Central memory CD8-positive, alpha-beta T cell (primary cell): ENCODE results near the gene PHACTR4.

Source experiments
- ATAC-seq: fragments of 150-1000 bp; cut with Tn5 transposase; replicated peaks from 2 replicates; pipeline ENCODE4 v1.10.0; 2022; ENCODE audit warnings: mild to moderate bottlenecking, moderate FRiP score, moderate number of reproducible peaks; ENCODE audit not compliant: poor library complexity, severe bottlenecking; ENCODE audit errors: extremely low read depth
- DNase-seq, 2 donors: peaks; one replicate each; pipeline ENCODE4 v3.0.0; 2021; ENCODE audit warnings: low spot score in 2 of 2
- H3K27ac Mint-ChIP-seq: one replicate; pipeline ENCODE4 v1.8.0; 2022; ENCODE audit warnings: low read depth, mild to moderate bottlenecking, moderate library complexity, mixed read lengths
- H3K27me3 Mint-ChIP-seq: one replicate; pipeline ENCODE4 v1.8.0; 2022; ENCODE audit warnings: mixed read lengths
- H3K36me3 Mint-ChIP-seq: one replicate; pipeline ENCODE4 v1.8.0; 2022; ENCODE audit warnings: mild to moderate bottlenecking, moderate library complexity, mixed read lengths; ENCODE audit not compliant: insufficient read depth
- H3K4me1 Mint-ChIP-seq: one replicate; pipeline ENCODE4 v1.8.0; 2022; ENCODE audit warnings: mixed read lengths
- H3K4me3 Mint-ChIP-seq: one replicate; pipeline ENCODE4 v1.8.0; 2022; ENCODE audit warnings: mild to moderate bottlenecking, moderate library complexity, mixed read lengths
- H3K9me3 Mint-ChIP-seq: one replicate; pipeline ENCODE4 v1.8.0; 2022; ENCODE audit warnings: mixed read lengths

PHACTR4 gene

DNA sequence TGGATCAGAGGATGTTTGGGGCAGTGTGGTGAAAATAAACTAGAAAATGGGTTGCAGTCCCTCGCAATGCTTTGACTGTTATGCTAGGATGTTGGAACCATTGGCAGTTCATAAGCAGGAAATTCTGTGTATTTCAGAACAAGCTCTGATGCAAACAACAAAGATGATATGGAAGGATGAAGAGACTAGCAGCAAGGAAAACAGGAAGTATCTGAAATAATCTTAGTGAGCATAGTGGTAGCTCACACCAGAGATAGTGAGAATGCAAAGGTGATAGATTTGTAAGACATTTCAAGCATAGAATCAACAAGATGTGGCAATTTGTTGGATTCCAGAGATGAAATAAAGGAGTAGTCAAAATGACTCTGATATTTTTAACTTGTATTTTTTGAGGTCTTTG lies 125.2 kb downstream of the PHACTR4 start:
- peaks cover 40% of the 10 kb centered on the region for H3K36me3 Mint-ChIP-seq
- H3K27me3 Mint-ChIP-seq: no peaks in the 10 kb centered on the region
- H3K4me1 Mint-ChIP-seq: no peaks in the 10 kb centered on the region
- ATAC-seq: no peak
- no peak overlapping the region for H3K4me3 Mint-ChIP-seq
- no peak overlapping the region for H3K27ac Mint-ChIP-seq
- DNase-seq: no peak
- no peaks in the 10 kb centered on the region for H3K9me3 Mint-ChIP-seq

DNA sequence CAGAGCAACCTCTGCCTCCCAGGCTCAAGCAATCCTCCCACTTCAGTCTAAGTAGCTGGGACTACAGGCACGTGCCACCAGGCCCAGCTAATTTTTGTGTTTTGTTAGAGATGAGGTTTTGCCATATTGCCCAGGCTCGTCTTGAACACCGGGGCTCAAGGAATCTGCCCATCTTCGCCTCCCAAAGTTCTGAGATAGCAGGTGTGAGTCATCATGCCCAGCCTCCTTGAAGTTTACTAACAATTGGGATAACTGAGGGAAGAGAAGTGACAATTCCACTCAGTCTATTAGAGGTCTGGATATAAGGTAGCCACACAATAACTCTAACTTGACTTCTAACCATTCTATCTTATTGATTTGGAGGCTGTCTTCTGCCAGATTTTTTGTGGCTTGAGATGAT lies 130.0 kb downstream of the PHACTR4 start:
- no peaks in the 10 kb centered on the region for H3K27me3 Mint-ChIP-seq
- H3K27ac Mint-ChIP-seq: no peak overlapping the region
- no peak for ATAC-seq
- no peak overlapping the region for H3K4me3 Mint-ChIP-seq
- H3K4me1 Mint-ChIP-seq: no peaks in the 10 kb centered on the region
- H3K36me3 Mint-ChIP-seq: peaks cover 21% of the 10 kb centered on the region
- no peaks in the 10 kb centered on the region for H3K9me3 Mint-ChIP-seq
- DNase-seq: no peak

DNA sequence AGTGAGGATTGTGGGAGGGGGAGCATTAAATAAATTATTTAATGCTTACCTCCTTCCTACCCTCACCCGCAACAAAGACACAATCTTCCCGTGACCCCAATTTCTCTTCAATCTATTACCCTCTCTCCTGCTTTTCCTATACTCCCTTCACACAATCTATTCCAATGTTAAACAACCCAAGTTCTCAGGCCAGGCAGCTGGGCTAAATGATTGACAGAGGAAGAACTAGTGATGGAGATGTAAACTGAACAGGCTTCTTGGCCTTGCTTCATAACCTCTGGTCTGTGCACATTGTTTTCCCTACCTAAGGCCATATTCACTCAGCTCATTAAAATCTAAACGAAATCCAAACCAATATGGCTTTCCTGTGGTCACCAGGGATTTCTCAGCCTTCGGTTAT lies 132.4 kb downstream of the PHACTR4 start:
- peaks cover 30% of the 10 kb centered on the region for H3K36me3 Mint-ChIP-seq
- no peaks in the 10 kb centered on the region for H3K9me3 Mint-ChIP-seq
- H3K27me3 Mint-ChIP-seq: no peaks in the 10 kb centered on the region
- no peak overlapping the region for H3K4me3 Mint-ChIP-seq
- peaks cover 10% of the 10 kb centered on the region for H3K4me1 Mint-ChIP-seq
- H3K27ac Mint-ChIP-seq: no peak overlapping the region
- DNase-seq (no peak), ATAC-seq (no peak)

DNA sequence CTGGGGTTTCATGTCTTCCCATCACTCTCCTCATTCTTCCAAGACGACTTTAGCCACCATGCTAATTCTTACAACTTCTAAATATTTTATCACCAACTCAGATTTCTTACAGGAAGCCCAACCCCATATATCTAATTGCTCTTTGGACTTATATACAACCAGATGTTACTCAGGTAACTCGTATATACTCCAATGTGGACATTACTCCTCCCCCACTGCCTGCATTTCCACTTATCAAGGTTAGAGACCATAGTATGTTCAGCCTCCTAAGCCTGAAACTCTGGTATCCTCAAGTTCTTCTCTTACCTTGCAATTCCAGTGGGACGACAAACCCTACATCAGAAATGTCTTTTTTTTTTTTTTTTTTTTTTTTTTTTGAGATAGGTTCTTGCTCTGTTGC lies 133.6 kb downstream of the PHACTR4 start:
- Mint-ChIP-seq H3K4me1 (peaks cover 12% of the 10 kb centered on the region), H3K4me3 (no peak overlapping the region)

DNA sequence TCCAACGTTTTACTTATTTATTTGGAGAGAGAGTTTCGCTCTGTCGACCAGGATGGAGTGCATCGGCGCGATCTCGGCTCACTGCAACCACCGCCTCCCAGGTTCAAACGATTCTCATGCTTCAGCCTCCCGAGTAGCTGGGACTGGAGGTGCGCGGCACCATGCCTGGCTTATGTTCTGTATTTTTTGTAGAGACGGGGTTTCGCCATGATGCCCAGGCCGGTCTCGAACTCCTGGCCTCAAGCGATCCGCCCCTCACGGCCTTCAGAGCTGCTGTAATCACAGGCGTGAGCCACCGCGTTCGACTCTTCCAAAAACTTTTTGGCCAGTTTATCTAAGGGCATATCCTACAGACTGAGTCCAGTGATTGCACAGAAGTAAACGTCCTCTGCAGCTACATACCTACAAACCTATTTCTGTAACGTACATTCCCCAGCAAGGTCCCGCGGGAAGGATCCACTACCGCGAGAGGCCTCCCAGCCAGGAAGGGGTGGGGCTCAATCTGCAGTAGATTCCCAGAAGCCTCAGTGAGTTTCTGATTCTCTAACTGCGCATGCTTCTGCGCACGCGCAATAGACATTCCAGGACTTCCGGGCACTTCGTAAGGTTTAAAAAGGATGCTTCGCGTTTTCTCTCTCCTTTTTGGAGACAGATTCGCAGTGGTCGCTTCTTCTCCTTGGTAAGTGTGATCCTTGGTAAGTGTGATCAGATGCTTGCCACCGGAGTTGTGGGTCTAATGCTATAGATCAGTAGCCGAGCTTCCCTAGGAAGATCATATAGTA lies 136.1 kb downstream of the PHACTR4 start, which contains the start of gene RCC1:
Gene RCC1 (plus strand): TSS at position 638 of the 782 bp plus-strand sequence. CDS start 23,824 bp downstream, outside the sequence.
- peak within 1 kb of the TSS; percentile 96 for H3K4me3 Mint-ChIP-seq
- peaks cover 56% of the 10 kb centered on the region for H3K36me3 Mint-ChIP-seq
- no peaks in the 10 kb centered on the region for H3K9me3 Mint-ChIP-seq
- peak; percentile 90 for ATAC-seq
- H3K4me1 Mint-ChIP-seq: peaks cover 36% of the 10 kb centered on the region
- H3K27me3 Mint-ChIP-seq: no peaks in the 10 kb centered on the region
- peak; percentile 87 to 95 for DNase-seq
- H3K27ac Mint-ChIP-seq: peak within 1 kb of the TSS; percentile 93

More for the DNA sequence above, 133.6 kb downstream of the PHACTR4 start:
- H3K9me3 Mint-ChIP-seq: no peaks in the 10 kb centered on the region
- H3K27me3 Mint-ChIP-seq: no peaks in the 10 kb centered on the region
- no peak for ATAC-seq
- no peak for DNase-seq
- no peak overlapping the region for H3K27ac Mint-ChIP-seq
- peaks cover 42% of the 10 kb centered on the region for H3K36me3 Mint-ChIP-seq

DNA sequence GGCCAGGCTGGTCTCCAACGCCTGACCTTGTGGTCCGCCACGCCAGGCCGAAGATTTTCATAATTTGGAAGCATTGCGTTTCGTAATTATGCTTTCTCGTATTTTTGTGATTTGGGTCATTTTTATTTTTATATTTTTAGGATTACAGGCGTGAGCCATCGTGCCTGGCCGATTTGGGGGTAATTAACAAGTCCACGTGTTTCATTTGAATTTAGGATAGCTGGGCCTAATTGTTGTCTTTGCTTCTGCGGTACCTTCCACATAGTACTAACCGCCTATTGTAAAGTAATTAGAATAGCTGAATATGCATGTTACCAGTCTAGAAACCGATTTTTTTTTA lies 137.3 kb downstream of the PHACTR4 start:
- H3K27me3 Mint-ChIP-seq: no peaks in the 10 kb centered on the region
- peaks cover 69% of the 10 kb centered on the region for H3K36me3 Mint-ChIP-seq
- peak overlapping the region; percentile 93 for H3K27ac Mint-ChIP-seq
- peaks cover 43% of the 10 kb centered on the region for H3K4me1 Mint-ChIP-seq
- H3K9me3 Mint-ChIP-seq: no peaks in the 10 kb centered on the region
- H3K4me3 Mint-ChIP-seq: peak overlapping the region; percentile 96
- no peak for DNase-seq
- no peak for ATAC-seq

DNA sequence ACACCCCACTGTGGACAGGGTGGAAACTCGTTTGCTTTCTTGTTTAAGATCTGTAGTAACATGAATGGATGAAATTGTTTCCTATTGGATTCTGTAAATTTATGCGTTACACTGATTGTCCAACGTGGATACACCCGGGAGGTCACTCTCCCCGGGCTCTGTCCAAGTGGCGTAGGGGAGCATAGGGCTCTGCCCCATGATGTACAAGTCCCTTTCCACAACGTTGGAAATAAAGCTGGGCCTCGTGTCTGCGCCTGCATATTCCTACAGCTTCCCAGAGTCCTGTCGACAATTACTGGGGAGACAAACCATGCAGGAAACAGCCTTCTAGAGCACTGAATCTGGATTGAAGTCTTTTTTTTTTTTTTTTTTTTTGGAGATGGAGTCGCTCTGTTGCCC lies 137.7 kb downstream of the PHACTR4 start:
- peaks cover 47% of the 10 kb centered on the region for H3K4me1 Mint-ChIP-seq

DNA sequence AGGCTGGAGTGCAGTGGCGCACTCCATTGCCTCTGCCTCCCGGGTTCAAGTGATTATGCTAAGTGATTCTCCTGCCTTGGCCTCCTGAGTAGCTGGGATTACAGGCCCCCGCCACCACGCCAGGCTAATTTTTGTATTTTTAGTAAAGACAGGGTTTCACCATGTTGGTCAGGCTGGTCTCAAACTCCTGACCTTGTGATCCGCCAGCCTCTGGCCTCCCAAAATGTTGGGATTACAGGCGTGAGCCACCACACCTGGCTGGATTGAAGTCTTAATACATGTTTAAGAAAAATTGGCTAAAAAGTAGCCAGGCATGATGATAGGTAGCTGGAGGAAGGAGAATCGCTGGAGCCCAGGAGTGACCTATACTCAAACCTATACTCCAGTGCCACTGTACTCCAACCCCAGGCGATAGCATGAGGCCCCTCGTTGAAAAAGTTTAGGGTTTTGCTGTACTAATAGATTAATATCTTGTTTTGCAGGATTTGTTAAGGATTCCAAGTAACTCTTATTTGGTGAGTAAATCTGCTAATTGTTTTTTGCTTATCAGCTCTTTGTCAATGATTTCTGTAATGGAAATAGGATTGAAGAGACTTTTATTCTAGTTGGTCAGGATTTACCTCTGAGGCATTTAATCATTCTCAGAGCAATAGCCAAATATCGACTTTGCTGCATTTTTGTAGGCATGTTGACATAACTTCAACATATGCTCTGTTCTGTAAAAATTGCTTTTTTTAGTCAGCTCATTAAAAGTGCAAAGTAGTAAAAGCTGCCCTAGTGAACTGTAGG lies 138.3 kb downstream of the PHACTR4 start:
- Mint-ChIP-seq H3K4me3 (peak overlapping the region; percentile 96), H3K27me3 (no peaks in the 10 kb centered on the region), H3K4me1 (peaks cover 53% of the 10 kb centered on the region), H3K36me3 (peaks cover 78% of the 10 kb centered on the region), H3K9me3 (no peaks in the 10 kb centered on the region), H3K27ac (peak overlapping the region; percentile 93)
- ATAC-seq (no peak), DNase-seq (no peak)

More for the DNA sequence above, 137.7 kb downstream of the PHACTR4 start:
- Mint-ChIP-seq H3K27ac (peak overlapping the region; percentile 93), H3K9me3 (no peaks in the 10 kb centered on the region), H3K27me3 (no peaks in the 10 kb centered on the region), H3K36me3 (peaks cover 73% of the 10 kb centered on the region), H3K4me3 (peak overlapping the region; percentile 96)
- no peak for ATAC-seq
- DNase-seq: no peak

DNA sequence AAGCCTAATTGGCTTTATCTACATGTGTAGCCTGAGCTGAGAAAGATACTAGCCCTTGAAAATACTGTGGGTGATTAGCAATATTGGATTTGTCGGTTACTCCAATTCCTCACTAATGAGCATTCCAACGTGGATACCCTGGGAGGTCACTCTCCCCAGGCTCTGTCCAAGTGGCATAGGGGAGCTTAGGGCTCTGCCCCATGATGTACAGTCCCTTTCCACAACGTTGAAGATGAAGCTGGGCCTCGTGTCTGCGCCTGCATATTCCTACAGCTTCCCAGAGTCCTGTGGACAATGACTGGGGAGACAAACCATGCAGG lies 138.9 kb downstream of the PHACTR4 start:
- no peaks in the 10 kb centered on the region for H3K9me3 Mint-ChIP-seq
- peaks cover 81% of the 10 kb centered on the region for H3K36me3 Mint-ChIP-seq
- DNase-seq: no peak
- H3K4me1 Mint-ChIP-seq: peaks cover 54% of the 10 kb centered on the region
- ATAC-seq: no peak
- H3K4me3 Mint-ChIP-seq: peak overlapping the region; percentile 96
- H3K27ac Mint-ChIP-seq: peak overlapping the region; percentile 87
- no peaks in the 10 kb centered on the region for H3K27me3 Mint-ChIP-seq

DNA sequence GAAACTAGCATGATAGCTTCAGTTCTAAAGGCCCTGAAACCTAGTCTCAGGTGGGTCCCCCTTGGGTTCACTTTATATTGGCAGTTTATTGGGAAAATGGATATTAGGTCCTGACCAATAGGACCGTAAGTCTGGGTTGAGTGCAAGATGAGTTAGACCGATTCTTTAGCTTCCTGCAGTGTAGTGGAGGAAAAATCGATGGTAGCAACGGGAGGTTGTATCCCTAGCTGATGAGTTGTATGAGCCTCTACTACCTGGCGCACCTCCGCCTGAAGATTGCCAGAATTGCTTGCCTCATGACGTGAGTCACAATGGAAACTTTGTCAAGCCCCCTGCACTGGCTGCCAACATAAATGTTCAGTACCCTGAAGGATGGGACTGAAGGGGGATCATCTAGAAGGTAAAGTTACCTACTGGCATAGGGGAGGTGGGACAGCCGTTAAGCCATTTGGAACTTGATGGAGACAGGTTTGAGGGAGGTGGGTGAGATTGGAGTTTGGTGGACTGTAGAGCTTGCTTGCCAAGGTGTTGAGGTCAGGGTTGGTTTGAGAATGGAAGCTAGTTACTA lies 140.2 kb downstream of the PHACTR4 start:
- DNase-seq: no peak
- H3K27ac Mint-ChIP-seq: peak overlapping the region; percentile 87
- H3K9me3 Mint-ChIP-seq: no peaks in the 10 kb centered on the region
- peak overlapping the region; percentile 96 for H3K4me3 Mint-ChIP-seq
- H3K27me3 Mint-ChIP-seq: no peaks in the 10 kb centered on the region
- peaks cover 54% of the 10 kb centered on the region for H3K4me1 Mint-ChIP-seq
- no peak for ATAC-seq
- peaks cover 92% of the 10 kb centered on the region for H3K36me3 Mint-ChIP-seq

DNA sequence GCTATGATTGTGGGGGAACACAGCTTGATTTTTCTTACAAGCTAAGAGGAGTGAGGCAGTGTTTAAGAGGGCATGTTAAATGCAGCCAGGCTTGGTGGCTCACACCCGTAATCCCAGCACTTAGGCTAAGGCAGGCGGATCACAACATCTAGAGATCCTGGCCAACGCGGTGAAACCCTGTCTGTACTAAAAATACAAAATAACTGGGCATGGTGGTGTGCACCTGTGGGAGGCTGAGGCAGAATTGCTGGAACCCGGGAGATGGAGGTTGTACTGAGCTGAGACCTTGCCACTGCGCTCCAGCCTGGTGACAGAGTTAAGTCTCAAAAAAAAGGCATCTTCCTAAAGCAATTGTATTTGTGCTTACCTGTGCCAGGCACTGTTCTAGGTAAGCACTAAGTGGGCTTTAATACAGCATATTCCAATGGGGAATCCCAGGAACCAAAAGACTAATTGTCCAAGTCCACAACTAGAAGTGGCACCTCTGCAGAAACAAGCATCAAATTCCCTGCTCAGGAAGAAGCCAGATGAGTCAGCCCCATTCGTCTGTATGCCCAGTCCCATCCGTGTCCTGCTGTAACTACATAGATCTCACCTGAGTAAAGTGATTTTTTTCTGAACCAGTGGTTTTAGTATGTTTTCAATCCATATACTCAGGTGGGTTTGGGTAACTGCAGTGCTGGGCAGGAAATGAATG lies 140.9 kb downstream of the PHACTR4 start:
- peak overlapping the region; percentile 87 for H3K27ac Mint-ChIP-seq
- peaks cover 95% of the 10 kb centered on the region for H3K36me3 Mint-ChIP-seq
- no peak for ATAC-seq
- DNase-seq: no peak
- no peaks in the 10 kb centered on the region for H3K9me3 Mint-ChIP-seq
- H3K4me3 Mint-ChIP-seq: peak overlapping the region; percentile 96
- H3K4me1 Mint-ChIP-seq: peaks cover 52% of the 10 kb centered on the region
- H3K27me3 Mint-ChIP-seq: no peaks in the 10 kb centered on the region

DNA sequence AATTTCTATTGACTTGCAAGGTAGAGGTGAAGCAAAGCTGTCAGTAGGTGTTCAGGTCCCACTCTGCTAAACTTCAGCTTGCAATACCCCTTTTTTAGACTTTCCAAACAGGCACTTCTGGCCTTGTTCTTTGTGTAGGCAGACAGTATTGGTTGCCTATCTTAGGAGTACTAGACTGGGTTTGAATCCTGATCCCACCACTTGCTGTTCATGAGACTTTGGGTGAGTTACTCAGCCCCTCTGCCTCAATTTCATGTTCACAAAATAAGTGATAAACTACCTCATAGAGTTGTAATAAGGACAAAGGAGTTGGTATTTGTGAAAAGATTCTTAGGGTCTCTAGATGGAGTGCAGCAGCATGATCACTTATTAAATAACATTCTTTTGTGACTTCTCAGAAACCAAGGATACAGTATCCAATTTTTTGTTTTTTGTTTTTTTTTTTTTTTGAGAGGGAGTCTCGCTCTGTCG lies 141.5 kb downstream of the PHACTR4 start:
- peak overlapping the region; percentile 96 for H3K4me3 Mint-ChIP-seq
- H3K4me1 Mint-ChIP-seq: peaks cover 46% of the 10 kb centered on the region
- peak overlapping the region; percentile 87 for H3K27ac Mint-ChIP-seq
- no peaks in the 10 kb centered on the region for H3K27me3 Mint-ChIP-seq
- no peaks in the 10 kb centered on the region for H3K9me3 Mint-ChIP-seq
- ATAC-seq (no peak), DNase-seq (no peak)
- H3K36me3 Mint-ChIP-seq: peaks cover 90% of the 10 kb centered on the region
